Fibroblast of lung (primary cell): ENCODE results near the gene SLIT1. TPM values are rescaled to one million over a fixed set of nuclear protein-coding genes. Genes with fewer than 3 reads are reported as not detected.

Source experiments
- DNase-seq, 2 donors: peaks; one replicate each; pipeline versions ENCODE4 v3.0.0 to v3.0.0-alpha.2; 2010; ENCODE audit warnings: low read depth in 2 of 2
- H2AFZ ChIP-seq: 2 replicates; pipeline ENCODE4 v1.5.1; 2012; ENCODE audit warnings: low read length, control low read depth, inconsistent platforms
- H3K27ac ChIP-seq: 2 replicates; pipeline ENCODE4 v1.5.1; 2011; ENCODE audit warnings: low read length, control low read depth; ENCODE audit not compliant: insufficient read depth
- H3K27me3 ChIP-seq: 2 replicates; pipeline ENCODE4 v1.5.1; 2011; ENCODE audit warnings: mild to moderate bottlenecking, low read length; ENCODE audit not compliant: control insufficient read depth, insufficient read depth
- H3K36me3 ChIP-seq: 2 replicates; pipeline ENCODE4 v1.5.1; 2011; ENCODE audit warnings: low read length; ENCODE audit not compliant: control insufficient read depth, insufficient read depth
- H3K4me1 ChIP-seq: 2 replicates; pipeline ENCODE4 v1.5.1; 2011; ENCODE audit warnings: low read length; ENCODE audit not compliant: control insufficient read depth, insufficient read depth; ENCODE audit errors: extremely low read depth
- H3K4me2 ChIP-seq: 2 replicates; pipeline ENCODE4 v1.5.1; 2011; ENCODE audit warnings: low read length, control low read depth; ENCODE audit not compliant: insufficient read depth; ENCODE audit errors: extremely low read depth
- H3K4me3 ChIP-seq, 4 experiments: fragments of 200-600 bp in 1 of 4; sonication (generic) in 1 of 4; replicated peaks in 1 of 4; 2 replicates each; pipeline ENCODE4 v1.5.1; 2011 to 2016; ENCODE audit warnings: low read length in 4 of 4, low read depth in 3 of 4, mild to moderate bottlenecking in 3 of 4, control low read depth in 2 of 4, inconsistent platforms in 1 of 4, mixed read lengths in 1 of 4; ENCODE audit not compliant: insufficient read depth in 1 of 4; ENCODE audit errors: control extremely low read depth in 1 of 4
- H3K79me2 ChIP-seq: 2 replicates; pipeline ENCODE4 v1.5.1; 2012; ENCODE audit warnings: mild to moderate bottlenecking, low read length, inconsistent platforms; ENCODE audit not compliant: control insufficient read depth, insufficient read depth
- H3K9ac ChIP-seq: 2 replicates; pipeline ENCODE4 v1.5.1; 2011; ENCODE audit warnings: mild to moderate bottlenecking, low read length, control low read depth; ENCODE audit not compliant: insufficient read depth
- H3K9me3 ChIP-seq: 2 replicates; pipeline ENCODE4 v1.5.1; 2012; ENCODE audit warnings: low read depth, low read length; ENCODE audit not compliant: control insufficient read depth, insufficient read depth
- H4K20me1 ChIP-seq: 2 replicates; pipeline ENCODE4 v1.5.1; 2011; ENCODE audit warnings: low read length; ENCODE audit not compliant: control insufficient read depth, insufficient read depth; ENCODE audit errors: extremely low read depth
- CTCF ChIP-seq, 2 donors: IDR thresholded peaks in 1 of 2; conservative IDR thresholded peaks in 1 of 2; 1 replicate in 1 of 2; 2 replicates in 1 of 2; pipeline ENCODE4 v1.5.1; 2011 to 2012; ENCODE audit warnings: low read length in 2 of 2, control low read depth in 1 of 2, inconsistent platforms in 1 of 2, low read depth in 1 of 2, mild to moderate bottlenecking in 1 of 2
- EZH2 ChIP-seq: IDR thresholded peaks from 2 replicates; pipeline ENCODE4 v1.5.1; 2012; ENCODE audit warnings: low read length, control low read depth, mild to moderate bottlenecking; ENCODE audit errors: missing control alignments
- polyA plus RNA-seq, 2 donors: library from polyadenylated mRNA; depleted of rRNA in 1 of 2; stranded (reverse) in 1 of 2; unstranded in 1 of 2; fragments of >200 nt; gene quantifications; 2 replicates each; pipeline ENCODE4 v1.2.1, GENCODE V29; 2011 to 2012; ENCODE audit warnings: missing spikeins in 1 of 2
- total RNA-seq: library from RNA; depleted of rRNA; stranded (reverse); fragments of >200 nt; gene quantifications from 2 replicates; pipeline ENCODE4 v1.2.1, GENCODE V29; 2014

The SLIT1 gene
- total and polyA plus RNA-seq, 2 donors (not counting 1 experiment from before 2014, with no cell fraction given), result 0.02 to 0.17 TPM

- Histone ChIP-seq H3K9ac (no peak overlapping the region), H3K27me3 (no peaks in the 10 kb centered on the region), H3K36me3 (no peaks in the 10 kb centered on the region), H2AFZ (no peak overlapping the region), H3K9me3 (no peaks in the 10 kb centered on the region), H3K27ac (peak overlapping the region; percentile 71), H3K4me1 (peaks cover 5% of the 10 kb centered on the region), H3K4me2 (peak overlapping the region; percentile 83), H4K20me1 (no peaks in the 10 kb centered on the region), H3K79me2 (no peaks in the 10 kb centered on the region), H3K4me3 (peak overlapping the region in 2 of 4 experiments; percentile 31 to 33)
- TF ChIP-seq CTCF (conservative IDR thresholded peaks at IDR 0.05 in 1 of 2, IDR thresholded peaks at IDR 0.05 in 1 of 2; ENCODE audit: low read depth in 1 of 2, low read length in 2 of 2) (no peak), EZH2 (no peak)
- DNase-seq, result peak; percentile 76 to 89
These were observed 161.3 kb downstream of the SLIT1 start for GRCh38 chr10:97024168-97025073.

- peak; percentile 58 to 59 for DNase-seq
- H2AFZ ChIP-seq, result no peak overlapping the region
- H3K79me2 ChIP-seq, result no peaks in the 10 kb centered on the region
- H3K27ac ChIP-seq, result peak overlapping the region; percentile 71
- H3K9ac ChIP-seq, result no peak overlapping the region
- TF ChIP-seq CTCF (conservative IDR thresholded peaks at IDR 0.05 in 1 of 2, IDR thresholded peaks at IDR 0.05 in 1 of 2; ENCODE audit: low read depth in 1 of 2, low read length in 2 of 2) (no peak), EZH2 (no peak)
- H4K20me1 ChIP-seq, result no peaks in the 10 kb centered on the region
- H3K4me3 ChIP-seq, result peak overlapping the region in 2 of 4 experiments; percentile 31 to 33
- H3K4me2 ChIP-seq, result peak overlapping the region; percentile 83
- H3K4me1 ChIP-seq, result peaks cover 5% of the 10 kb centered on the region
- H3K9me3 ChIP-seq, result no peaks in the 10 kb centered on the region
- H3K27me3 ChIP-seq, result no peaks in the 10 kb centered on the region
- no peaks in the 10 kb centered on the region for H3K36me3 ChIP-seq
These were observed 162.2 kb downstream of the SLIT1 start for GRCh38 chr10:97023401-97024167.

- H3K4me3 ChIP-seq, result no peak overlapping the region
- H3K4me1 ChIP-seq, result peaks cover 5% of the 10 kb centered on the region
- no peaks in the 10 kb centered on the region for H3K79me2 ChIP-seq
- DNase-seq, result no peak
- no peak for TF ChIP-seq EZH2
- TF ChIP-seq CTCF (conservative IDR thresholded peaks at IDR 0.05 in 1 of 2, IDR thresholded peaks at IDR 0.05 in 1 of 2; ENCODE audit: low read depth in 1 of 2, low read length in 2 of 2), result no peak
- no peak overlapping the region for H3K27ac ChIP-seq
- no peaks in the 10 kb centered on the region for H3K9me3 ChIP-seq
- H3K27me3 ChIP-seq, result no peaks in the 10 kb centered on the region
- H3K4me2 ChIP-seq, result no peak overlapping the region
- no peaks in the 10 kb centered on the region for H3K36me3 ChIP-seq
- no peak overlapping the region for H3K9ac ChIP-seq
- no peaks in the 10 kb centered on the region for H4K20me1 ChIP-seq
- H2AFZ ChIP-seq, result no peak overlapping the region
These were observed 163.1 kb downstream of the SLIT1 start for GRCh38 chr10:97022616-97023015.
